Ascending aorta (tissue), 2 donors: ENCODE data around the gene SORD. TPM values are rescaled to one million over a fixed set of nuclear protein-coding genes. Genes with fewer than 3 reads are reported as not detected.
A peak's percentile ranks its signal among the peaks of the same experiment; 100 is the strongest.

ENCODE experiments used
- DNase-seq, 2 donors: peaks; one replicate each; pipeline ENCODE4 v3.0.0-alpha.2; 2019; ENCODE audit warnings: low spot score in 2 of 2
- H3K27ac ChIP-seq, 2 donors: fragments of 200-600 bp; sonication (generic); one replicate each; pipeline ENCODE4 v1.5.1; 2016 to 2017; ENCODE audit warnings: mild to moderate bottlenecking in 1 of 2
- H3K27me3 ChIP-seq: fragments of 200-600 bp; sonication (generic); one replicate; pipeline ENCODE4 v1.5.1; 2017
- H3K36me3 ChIP-seq, 2 donors: fragments of 200-600 bp; sonication (generic); one replicate each; pipeline ENCODE4 v1.5.1; 2016
- H3K4me1 ChIP-seq, 2 donors: fragments of 200-600 bp; sonication (generic); one replicate each; pipeline ENCODE4 v1.5.1; 2016 to 2017; ENCODE audit warnings: mild to moderate bottlenecking in 1 of 2
- H3K4me3 ChIP-seq, 2 donors: fragments of 200-600 bp; sonication (generic); one replicate each; pipeline ENCODE4 v1.5.1; 2016 to 2017; ENCODE audit warnings: mild to moderate bottlenecking in 1 of 2
- H3K9me3 ChIP-seq, 2 donors: fragments of 200-600 bp; sonication (generic); one replicate each; pipeline ENCODE4 v1.5.1; 2016
- CTCF ChIP-seq, 3 experiments: fragments of 200-600 bp in 2 of 3; fragments of 450-650 bp in 1 of 3; sonication (generic) in 2 of 3; IDR thresholded peaks; one replicate each; pipeline ENCODE4 v1.5.1; 2016 to 2019; ENCODE audit warnings: antibody characterized with exemption in 3 of 3, mild to moderate bottlenecking in 1 of 3, moderate library complexity in 1 of 3
- intact Hi-C: fragments of 100-400 bp; cut with DNase I; formaldehyde crosslinking; loops from one replicate; pipeline ENCODE4 v1.15.1; 2023
- total RNA-seq: library from RNA; depleted of rRNA; stranded (reverse); fragments of >200 nt; gene quantifications from one replicate; pipeline ENCODE4 v1.1.0, GENCODE V29; 2016

SORD gene
- total RNA-seq, 1 donor from 2014 or later, result 6.5 TPM

- H3K9me3 ChIP-seq, result no peaks in the 10 kb centered on the region
- H3K4me3 ChIP-seq, result no peak overlapping the region
- intact Hi-C loops, result no loop called here
- H3K36me3 ChIP-seq, result no peaks in the 10 kb centered on the region
- DNase-seq, result no peak
- H3K27me3 ChIP-seq, result peaks cover 6% of the 10 kb centered on the region
- TF ChIP-seq CTCF (IDR thresholded peaks at IDR 0.05), result peak in 2 of 3 experiments; percentile 34 to 37
- no peaks in the 10 kb centered on the region for H3K4me1 ChIP-seq
- no peak overlapping the region for H3K27ac ChIP-seq
Observed at GRCh38 chr15:45126535-45127158, 103.7 kb downstream of the SORD start.

Other genes with a start within 250 kb of the SORD start
- gene TERB2, start 66.5 kb upstream of the SORD start, total RNA-seq, result not detected
- gene DUOX2, start 91.0 kb downstream of the SORD start, total RNA-seq, result 2.3 TPM
- gene DUOXA2, start 91.1 kb downstream of the SORD start, total RNA-seq, result 0.32 TPM
- gene DUOXA1, start 106.7 kb downstream of the SORD start, total RNA-seq, result 4.2 TPM
- 2.7 TPM for gene DUOX1, start 106.8 kb downstream of the SORD start, total RNA-seq
- 75.0 TPM for gene SHF, start 164.8 kb downstream of the SORD start, total RNA-seq
- gene SLC28A2, start 229.0 kb downstream of the SORD start, total RNA-seq, result not detected